GM18868 (cell line): ENCODE measurements around the gene SDF2L1.
"Not testable (repeated sequence)": the region's sequence is repeated elsewhere in the genome, so short reads cannot be mapped to it uniquely, and the experiment has no call there.

Experiments
- ATAC-seq: cut with Tn5 transposase; IDR thresholded peaks from one replicate; pipeline ENCODE4 v1.9.1; 2021; ENCODE audit warnings: mild to moderate bottlenecking, moderate library complexity; ENCODE audit not compliant: unreplicated experiment

Gene SDF2L1

GRCh38 chr22:21641789-21642583 lies at the start of gene SDF2L1:
TSS of gene SDF2L1 (plus strand) at chr22:21642302. CDS start at chr22:21642337, 35 bp downstream.
- peak; percentile 94 for ATAC-seq

- ATAC-seq, result no peak
These were observed 49.7 kb upstream of the SDF2L1 start for GRCh38 chr22:21592422-21592821.

- no peak for ATAC-seq
These were observed 48.5 kb upstream of the SDF2L1 start for GRCh38 chr22:21593406-21594232.

DNA sequence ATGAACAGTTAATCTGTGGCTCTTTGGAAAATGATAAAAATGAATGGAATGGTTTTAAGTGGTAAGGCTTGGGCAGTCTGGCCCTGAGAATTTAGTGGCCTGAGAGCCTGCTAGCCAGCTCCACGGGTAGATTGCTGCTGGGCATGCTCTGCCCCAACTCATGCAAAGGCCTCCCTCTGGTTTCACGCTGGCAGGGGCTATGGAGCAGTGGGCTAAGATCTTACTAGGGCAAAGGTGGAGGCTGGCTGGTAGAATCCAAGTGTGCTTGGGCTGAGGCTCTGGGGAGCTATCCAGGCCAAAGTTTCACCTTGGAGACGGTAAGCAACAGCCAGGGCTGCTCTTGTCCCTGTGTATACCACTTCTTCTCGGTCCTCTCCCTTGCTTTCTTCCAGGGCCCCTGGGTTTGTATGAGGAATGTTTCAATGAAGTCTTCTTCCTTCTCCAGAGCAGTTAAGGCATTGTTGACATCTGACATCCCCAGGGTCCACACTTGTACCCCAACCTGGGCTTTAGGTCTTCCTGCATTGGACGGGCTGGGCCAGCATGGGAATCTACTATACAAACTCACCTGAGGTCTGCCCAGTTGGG lies 47.1 kb upstream of the SDF2L1 start:
- ATAC-seq, result no peak

DNA sequence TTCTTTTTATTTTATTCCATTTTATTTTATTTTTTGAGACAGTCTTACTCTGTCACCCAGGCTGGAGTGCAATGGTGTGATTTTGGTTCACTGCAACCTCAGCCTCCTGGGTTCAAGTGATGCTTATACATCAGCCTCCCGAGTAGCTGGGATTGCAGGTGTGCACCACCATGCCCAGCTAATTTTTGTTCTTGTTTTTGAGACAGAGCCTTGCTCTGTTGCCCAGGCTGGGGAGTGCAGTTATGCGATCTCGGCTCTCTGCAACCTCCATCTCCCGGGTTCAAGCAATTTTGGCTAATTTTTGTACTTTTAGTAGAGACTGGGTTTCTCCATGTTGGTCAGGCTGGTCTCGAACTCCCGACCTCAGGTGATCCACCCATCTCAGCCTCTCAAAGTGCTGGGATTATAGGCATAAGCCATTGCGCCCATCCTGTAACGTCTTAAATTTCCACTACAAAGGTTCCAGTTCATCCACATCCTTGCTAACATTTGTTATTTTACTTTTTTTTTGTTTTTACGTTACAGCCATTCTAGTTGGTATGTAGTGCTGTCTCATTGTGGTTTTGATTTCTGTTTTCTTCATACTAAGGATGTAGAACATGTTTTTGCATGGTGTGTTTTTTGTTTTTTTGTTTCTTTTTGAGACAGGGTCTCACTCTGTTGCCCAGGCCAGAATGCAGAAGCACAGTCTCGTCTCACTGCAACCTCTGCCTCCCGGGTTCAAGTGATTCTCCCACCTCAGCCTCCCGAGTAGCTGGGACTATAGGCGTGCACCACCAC lies 45.6 kb upstream of the SDF2L1 start:
- not testable (repeated sequence) for ATAC-seq

- ATAC-seq, result no peak
These were observed 43.8 kb upstream of the SDF2L1 start for GRCh38 chr22:21598302-21598701.

- ATAC-seq, result no peak
These were observed 42.8 kb upstream of the SDF2L1 start for GRCh38 chr22:21599053-21599893.

DNA sequence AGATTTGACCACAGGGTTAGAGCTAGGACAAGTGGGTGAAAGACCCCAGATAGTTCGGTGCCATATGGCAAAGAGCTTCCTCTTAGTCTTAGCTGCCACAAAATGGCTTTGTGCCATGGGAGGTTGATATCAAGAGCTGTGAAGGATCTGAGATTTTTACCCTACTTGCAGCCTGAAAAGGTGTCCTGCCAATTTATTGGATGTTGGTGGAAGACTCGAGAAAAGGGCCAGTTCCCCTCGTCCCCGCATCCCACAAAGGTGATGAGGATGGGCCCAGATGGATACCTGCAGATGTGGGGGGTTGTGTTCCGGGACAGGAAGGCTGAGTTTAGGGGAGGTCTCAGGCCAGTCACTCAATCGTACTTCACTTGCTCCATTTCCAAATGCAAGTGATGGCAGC lies 39.5 kb upstream of the SDF2L1 start:
- ATAC-seq, result no peak

DNA sequence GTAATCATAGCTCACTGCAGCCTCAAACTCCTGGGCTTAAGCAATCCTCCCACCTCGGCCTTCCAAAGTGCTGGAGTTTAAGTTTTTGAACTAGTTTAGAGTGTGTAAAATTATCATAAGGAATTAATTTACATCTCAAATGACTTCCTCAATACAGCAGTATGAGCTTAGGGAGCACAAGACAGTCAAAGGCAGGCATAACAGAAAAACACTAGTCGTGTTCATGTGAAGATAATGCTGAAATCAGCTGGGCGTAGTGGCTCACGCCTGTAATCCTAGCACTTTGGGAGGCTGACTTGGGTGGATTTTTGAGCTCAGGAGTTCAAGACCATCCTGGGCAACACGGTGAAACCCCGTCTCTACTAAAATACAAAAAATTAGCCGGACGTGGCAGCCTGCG lies 38.1 kb upstream of the SDF2L1 start:
- ATAC-seq, result no peak

DNA sequence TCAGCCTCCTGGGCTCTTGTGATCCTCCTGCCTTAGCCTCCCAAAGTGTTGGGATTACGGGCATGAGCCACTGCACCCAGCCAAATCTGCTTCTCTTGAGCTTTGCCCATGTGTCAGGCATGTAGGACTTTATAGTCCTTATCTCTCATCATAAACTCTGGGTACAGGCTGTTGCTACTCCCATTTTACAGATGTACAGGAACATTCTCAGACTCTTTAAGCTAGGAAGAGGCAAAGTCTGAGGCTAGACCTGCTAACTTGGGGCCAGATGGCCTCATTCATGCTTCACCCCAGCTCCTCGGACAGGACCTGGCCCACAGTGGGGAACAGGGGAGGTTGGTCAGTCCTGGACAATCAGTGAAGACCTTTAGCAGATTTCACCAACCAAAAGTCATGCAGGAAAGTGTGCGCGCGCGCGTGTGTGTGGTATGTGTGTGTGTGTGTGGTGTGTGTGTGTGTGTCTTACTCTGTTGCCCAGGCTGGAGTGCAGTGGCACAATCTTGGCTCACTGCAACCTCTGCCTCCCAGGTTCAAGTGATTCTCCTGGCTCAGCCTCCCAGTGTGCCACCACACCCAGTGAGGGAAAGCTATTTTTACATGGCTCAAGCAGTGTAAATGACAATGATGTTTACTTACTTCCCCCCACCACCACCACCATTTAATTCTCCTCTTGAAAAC lies 36.1 kb upstream of the SDF2L1 start:
- no peak for ATAC-seq

DNA sequence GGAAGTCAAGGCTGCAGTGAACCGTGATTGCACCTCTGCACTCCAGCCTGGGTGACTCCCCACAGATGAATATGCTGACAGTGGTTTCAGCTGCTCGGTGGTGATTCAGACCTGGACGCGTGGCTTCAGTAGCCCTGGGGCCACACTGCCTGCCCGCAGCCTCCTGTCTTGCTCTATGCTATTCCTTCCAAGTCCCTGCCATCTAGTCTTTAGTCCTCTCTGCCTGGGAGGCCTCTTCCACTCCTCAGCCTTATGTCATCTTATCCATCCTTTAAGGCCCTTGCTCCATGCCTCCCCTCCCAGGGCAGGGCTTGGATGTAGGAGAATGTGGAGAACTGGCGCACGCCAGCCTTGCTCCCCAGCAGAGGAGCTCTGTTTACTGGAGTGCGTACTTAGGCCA lies 35.3 kb upstream of the SDF2L1 start:
- no peak for ATAC-seq

GRCh38 chr22:21609556-21610157 lies 32.4 kb upstream of the SDF2L1 start:
- not testable (repeated sequence) for ATAC-seq

- no peak for ATAC-seq
These were observed 30.7 kb upstream of the SDF2L1 start for GRCh38 chr22:21611210-21611977.

DNA sequence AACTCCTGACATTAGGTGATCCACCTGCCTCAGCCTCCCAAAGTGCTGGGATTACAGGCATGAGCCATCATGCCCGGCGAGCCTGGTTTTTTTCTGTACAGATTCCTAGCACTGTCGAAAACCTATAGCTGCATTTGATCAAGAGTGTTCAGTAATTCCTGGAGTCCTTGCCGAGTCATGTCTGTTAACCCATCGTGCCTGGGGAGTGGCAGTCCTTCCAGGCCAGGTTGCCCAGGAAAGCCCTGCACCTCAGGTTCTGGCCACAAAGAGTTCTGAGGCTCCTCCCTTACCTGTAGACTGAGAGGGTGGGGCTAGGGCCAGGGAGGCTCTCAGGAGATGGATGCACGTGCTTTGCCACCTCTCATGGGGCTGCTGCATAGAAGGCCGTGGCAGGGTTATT lies 29.2 kb upstream of the SDF2L1 start:
- no peak for ATAC-seq

GRCh38 chr22:21613553-21614233 lies 28.4 kb upstream of the SDF2L1 start:
- no peak for ATAC-seq

DNA sequence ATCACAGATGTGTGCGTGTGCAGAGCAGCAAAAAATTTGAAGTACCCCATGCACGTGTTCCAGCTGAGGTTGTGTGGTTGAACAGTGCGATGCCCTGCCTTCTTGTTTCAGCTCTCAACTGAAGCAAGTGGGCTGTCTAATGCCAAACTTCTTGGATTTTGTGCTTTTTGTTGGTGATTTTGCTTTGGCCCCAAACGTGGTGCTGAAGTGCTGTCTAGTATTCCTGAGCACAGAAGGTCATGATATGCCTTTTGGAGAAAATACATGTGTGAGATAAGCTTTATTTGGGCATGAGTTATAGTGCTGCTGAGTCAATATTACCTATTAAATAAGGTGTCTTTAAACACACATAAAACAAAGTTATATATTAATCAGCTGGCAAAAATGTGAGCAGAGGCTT lies 26.4 kb upstream of the SDF2L1 start:
- no peak for ATAC-seq

GRCh38 chr22:21617337-21617736 lies 24.8 kb upstream of the SDF2L1 start:
- not testable (repeated sequence) for ATAC-seq

DNA sequence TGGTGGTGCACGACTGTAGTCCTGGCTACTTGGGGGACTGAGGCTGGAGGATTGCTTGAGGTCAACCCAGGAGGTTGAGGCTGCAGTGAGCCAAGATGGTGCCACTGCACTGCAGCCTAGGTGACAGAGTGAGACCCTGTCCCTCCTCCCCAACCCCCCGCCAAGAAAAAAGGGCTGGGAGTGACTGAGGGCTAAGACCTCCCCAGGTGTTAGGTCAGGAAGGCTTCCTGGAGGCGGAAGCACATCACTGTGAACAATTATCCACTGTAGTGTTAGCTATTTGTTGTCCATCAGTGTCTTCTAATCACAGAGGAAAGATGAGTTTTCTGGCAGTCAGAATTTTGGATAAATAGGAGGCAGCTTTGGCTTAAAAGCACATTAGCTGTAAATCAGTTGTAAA lies 21.1 kb upstream of the SDF2L1 start:
- ATAC-seq, result no peak
